Neuronal stem cell (in vitro differentiated cells): ENCODE results near the gene PLXNA1.

ENCODE experiments used
- DNase-seq: peaks from one replicate; pipeline ENCODE4 v3.0.0-alpha.2; 2013; ENCODE audit warnings: low spot score
- H2AFZ ChIP-seq: one replicate; pipeline ENCODE4 v1.6.1; 2013; ENCODE audit warnings: mild to moderate bottlenecking, low read length, inconsistent platforms
- H2AK5ac ChIP-seq: 2 replicates; pipeline ENCODE4 v1.6.1; 2013; ENCODE audit warnings: low read depth, mild to moderate bottlenecking, inconsistent platforms, low read length, moderate library complexity, mixed read lengths
- H2BK120ac ChIP-seq: 2 replicates; pipeline ENCODE4 v1.6.1; 2013; ENCODE audit warnings: low read depth, mild to moderate bottlenecking, inconsistent platforms, low read length, moderate library complexity, mixed read lengths
- H2BK12ac ChIP-seq: one replicate; pipeline ENCODE4 v1.6.1; 2013; ENCODE audit warnings: low read length, inconsistent platforms
- H2BK15ac ChIP-seq: 2 replicates; pipeline ENCODE4 v1.6.1; 2013; ENCODE audit warnings: mild to moderate bottlenecking, low read length, inconsistent platforms, mixed read lengths
- H2BK5ac ChIP-seq: one replicate; pipeline ENCODE4 v1.6.1; 2013; ENCODE audit warnings: inconsistent platforms, mild to moderate bottlenecking, low read length, moderate library complexity
- H3K14ac ChIP-seq: one replicate; pipeline ENCODE4 v1.6.1; 2013; ENCODE audit warnings: low read length, inconsistent platforms
- H3K18ac ChIP-seq: 2 replicates; pipeline ENCODE4 v1.6.1; 2013; ENCODE audit warnings: low read length, inconsistent platforms
- H3K23ac ChIP-seq: 2 replicates; pipeline ENCODE4 v1.6.1; 2013; ENCODE audit warnings: low read depth, mild to moderate bottlenecking, mixed read lengths, low read length, inconsistent platforms; ENCODE audit not compliant: poor library complexity
- H3K27ac ChIP-seq: replicated peaks from 3 replicates; pipeline ENCODE4 v1.5.1; 2013; ENCODE audit warnings: low read length, inconsistent platforms
- H3K27me3 ChIP-seq, 3 experiments: 2 replicates each; pipeline ENCODE4 v1.6.1; 2013; ENCODE audit warnings: low read length in 3 of 3, mild to moderate bottlenecking in 2 of 3, inconsistent platforms in 1 of 3, low read depth in 1 of 3, mixed read lengths in 1 of 3, moderate library complexity in 1 of 3; ENCODE audit not compliant: control insufficient read depth in 3 of 3, insufficient read depth in 3 of 3
- H3K36me3 ChIP-seq, 2 donors: replicated peaks in 1 of 2; 2 replicates each; pipeline ENCODE4 v1.6.1; 2013; ENCODE audit warnings: low read length in 2 of 2; ENCODE audit not compliant: control insufficient read depth in 2 of 2, insufficient read depth in 2 of 2
- H3K4ac ChIP-seq: 2 replicates; pipeline ENCODE4 v1.6.1; 2013; ENCODE audit warnings: inconsistent platforms, mild to moderate bottlenecking, low read length, moderate library complexity
- H3K4me1 ChIP-seq, 2 donors: 1 replicate in 1 of 2; 2 replicates in 1 of 2; pipeline ENCODE4 v1.6.1; 2013; ENCODE audit warnings: low read length in 2 of 2, low read depth in 1 of 2; ENCODE audit not compliant: control insufficient read depth in 2 of 2, insufficient read depth in 1 of 2
- H3K4me2 ChIP-seq: one replicate; pipeline ENCODE4 v1.6.1; 2013; ENCODE audit warnings: mild to moderate bottlenecking, low read length, inconsistent platforms; ENCODE audit not compliant: insufficient read depth, poor library complexity, severe bottlenecking
- H3K4me3 ChIP-seq, 2 donors: 2 replicates each; pipeline ENCODE4 v1.5.1; 2013; ENCODE audit warnings: low read length in 2 of 2, mild to moderate bottlenecking in 2 of 2, inconsistent platforms in 1 of 2, moderate library complexity in 1 of 2
- H3K79me1 ChIP-seq: one replicate; pipeline ENCODE4 v1.6.1; 2013; ENCODE audit warnings: low read depth, mild to moderate bottlenecking, inconsistent platforms, low read length, moderate library complexity
- H3K9ac ChIP-seq: one replicate; pipeline ENCODE4 v1.6.1; 2013; ENCODE audit warnings: mild to moderate bottlenecking, low read depth, low read length, inconsistent platforms; ENCODE audit not compliant: poor library complexity
- H3K9me3 ChIP-seq, 2 donors: replicated peaks in 1 of 2; 2 replicates each; pipeline versions ENCODE3 to v1.6.1; 2013; ENCODE audit warnings: low read length in 2 of 2, mild to moderate bottlenecking in 2 of 2, inconsistent platforms in 1 of 2, low read depth in 1 of 2, mixed read lengths in 1 of 2, moderate library complexity in 1 of 2; ENCODE audit not compliant: control insufficient read depth in 2 of 2, insufficient read depth in 1 of 2
- H4K8ac ChIP-seq: one replicate; pipeline ENCODE4 v1.6.1; 2013; ENCODE audit warnings: low read depth, mild to moderate bottlenecking, inconsistent platforms, low read length, moderate library complexity
- H4K91ac ChIP-seq: one replicate; pipeline ENCODE4 v1.6.1; 2013; ENCODE audit warnings: low read length, low read depth, mild to moderate bottlenecking, inconsistent platforms; ENCODE audit not compliant: poor library complexity
- WGBS, 2 donors: extraction: QIAGEN DNeasy Blood & Tissue Kit; methylation state at CpG; one replicate each; pipeline ENCODE4 v1.1.7; 2013; ENCODE audit warnings: missing lambda C conversion rate in 2 of 2, mixed read lengths in 1 of 2; ENCODE audit not compliant: insufficient read length in 2 of 2, insufficient replicate concordance in 1 of 2; ENCODE audit errors: extremely low coverage in 2 of 2; 5-methylcytosine and 5-hydroxymethylcytosine counted together

Gene PLXNA1

GRCh38 chr3:127016461-127016860, 33.5 kb downstream of the PLXNA1 start:
- H4K8ac ChIP-seq = peak overlapping the region; percentile 17
- H2BK12ac ChIP-seq = no peak overlapping the region
- no peak overlapping the region for H2AFZ ChIP-seq
- H2AK5ac ChIP-seq = no peak overlapping the region
- DNase-seq = no peak
- no peaks in the 10 kb centered on the region for H3K27me3 ChIP-seq
- no peak overlapping the region for H3K9ac ChIP-seq
- no peak overlapping the region for H3K4me2 ChIP-seq
- peaks cover 81 to 97% of the 10 kb centered on the region in 2 donors for H3K36me3 ChIP-seq
- no peak overlapping the region for H2BK15ac ChIP-seq
- H2BK5ac ChIP-seq = no peak overlapping the region
- peak overlapping the region; percentile 21 for H3K14ac ChIP-seq
- H3K4me1 ChIP-seq = peaks cover 8 to 10% of the 10 kb centered on the region in 2 donors
- H3K23ac ChIP-seq = no peak overlapping the region
- H4K91ac ChIP-seq = no peak overlapping the region
- H3K9me3 ChIP-seq = no peaks in the 10 kb centered on the region
- no CpG with 5 or more reads among the region's 15 CpGs for WGBS, 2 donors
- H3K79me1 ChIP-seq = peaks cover 26% of the 10 kb centered on the region
- no peak overlapping the region for H3K4me3 ChIP-seq
- H2BK120ac ChIP-seq = no peak overlapping the region
- H3K4ac ChIP-seq = no peak overlapping the region
- no peak overlapping the region for H3K18ac ChIP-seq
- H3K27ac ChIP-seq = no peak overlapping the region

- no peak overlapping the region for H3K4ac ChIP-seq
- H3K36me3 ChIP-seq = peaks cover 81 to 97% of the 10 kb centered on the region in 2 donors
- no peak overlapping the region for H2AK5ac ChIP-seq
- H3K4me2 ChIP-seq = no peak overlapping the region
- peak overlapping the region; percentile 73 for H3K23ac ChIP-seq
- peak overlapping the region; percentile 82 for H3K14ac ChIP-seq
- H3K4me3 ChIP-seq = no peak overlapping the region
- WGBS, 2 donors = no CpG with 5 or more reads among the region's 16 CpGs
- DNase-seq = no peak
- H3K27me3 ChIP-seq = no peaks in the 10 kb centered on the region
- H2BK120ac ChIP-seq = no peak overlapping the region
- H4K91ac ChIP-seq = no peak overlapping the region
- no peak overlapping the region for H3K27ac ChIP-seq
- H3K4me1 ChIP-seq = peaks cover 8 to 10% of the 10 kb centered on the region in 2 donors
- H3K9me3 ChIP-seq = no peaks in the 10 kb centered on the region
- H3K18ac ChIP-seq = no peak overlapping the region
- H2BK12ac ChIP-seq = no peak overlapping the region
- no peak overlapping the region for H2BK5ac ChIP-seq
- no peak overlapping the region for H4K8ac ChIP-seq
- H2BK15ac ChIP-seq = no peak overlapping the region
- H3K79me1 ChIP-seq = peaks cover 25% of the 10 kb centered on the region
- H3K9ac ChIP-seq = peak overlapping the region; percentile 70
- H2AFZ ChIP-seq = no peak overlapping the region
Measured at GRCh38 chr3:127017229-127017628, 34.3 kb downstream of the PLXNA1 start.

GRCh38 chr3:127017781-127018180, 34.9 kb downstream of the PLXNA1 start:
- Histone ChIP-seq H2BK5ac (no peak overlapping the region), H3K9ac (no peak overlapping the region), H3K27ac (no peak overlapping the region), H2AFZ (no peak overlapping the region), H3K14ac (no peak overlapping the region), H3K18ac (no peak overlapping the region), H2AK5ac (no peak overlapping the region), H3K23ac (peak overlapping the region; percentile 73), H2BK12ac (peak overlapping the region; percentile 22), H3K27me3 (no peaks in the 10 kb centered on the region), H3K9me3 (no peaks in the 10 kb centered on the region), H4K91ac (no peak overlapping the region), H3K4me1 (peaks cover 7 to 8% of the 10 kb centered on the region in 2 donors), H3K4ac (no peak overlapping the region), H3K36me3 (peaks cover 81 to 97% of the 10 kb centered on the region in 2 donors), H4K8ac (no peak overlapping the region), H3K4me2 (no peak overlapping the region), H3K79me1 (peaks cover 26% of the 10 kb centered on the region), H3K4me3 (no peak overlapping the region), H2BK120ac (no peak overlapping the region), H2BK15ac (no peak overlapping the region)
- WGBS, 2 donors = no CpG with 5 or more reads among the region's 17 CpGs
- no peak for DNase-seq

- no peak overlapping the region for H2BK12ac ChIP-seq
- no peak overlapping the region for H3K4me2 ChIP-seq
- no peaks in the 10 kb centered on the region for H3K27me3 ChIP-seq
- no peak overlapping the region for H2AK5ac ChIP-seq
- no peak overlapping the region for H3K27ac ChIP-seq
- no peak overlapping the region for H4K91ac ChIP-seq
- no peak overlapping the region for H2BK5ac ChIP-seq
- WGBS, 2 donors = no CpG with 5 or more reads among the region's 20 CpGs
- no peak overlapping the region for H4K8ac ChIP-seq
- H2BK15ac ChIP-seq = no peak overlapping the region
- H3K18ac ChIP-seq = no peak overlapping the region
- H3K9me3 ChIP-seq = no peaks in the 10 kb centered on the region
- H2AFZ ChIP-seq = no peak overlapping the region
- no peak overlapping the region for H3K9ac ChIP-seq
- H3K4ac ChIP-seq = no peak overlapping the region
- DNase-seq = no peak
- peaks cover 83 to 98% of the 10 kb centered on the region in 2 donors for H3K36me3 ChIP-seq
- H3K14ac ChIP-seq = no peak overlapping the region
- no peak overlapping the region for H3K4me3 ChIP-seq
- no peak overlapping the region for H2BK120ac ChIP-seq
- H3K23ac ChIP-seq = no peak overlapping the region
- H3K79me1 ChIP-seq = peaks cover 26% of the 10 kb centered on the region
- H3K4me1 ChIP-seq = peaks cover 7 to 8% of the 10 kb centered on the region in 2 donors
Measured at GRCh38 chr3:127018306-127018828, 35.5 kb downstream of the PLXNA1 start.
